HG03378 (cell line): ENCODE data around the gene CAP1.
"Not testable (repeated sequence)": the region's sequence is repeated elsewhere in the genome, so short reads cannot be mapped to it uniquely, and the experiment has no call there.

ENCODE experiments used
- ATAC-seq: cut with Tn5 transposase; IDR thresholded peaks from one replicate; pipeline ENCODE4 v1.9.1; 2021; ENCODE audit warnings: mild to moderate bottlenecking, moderate library complexity; ENCODE audit not compliant: unreplicated experiment

The CAP1 gene

DNA sequence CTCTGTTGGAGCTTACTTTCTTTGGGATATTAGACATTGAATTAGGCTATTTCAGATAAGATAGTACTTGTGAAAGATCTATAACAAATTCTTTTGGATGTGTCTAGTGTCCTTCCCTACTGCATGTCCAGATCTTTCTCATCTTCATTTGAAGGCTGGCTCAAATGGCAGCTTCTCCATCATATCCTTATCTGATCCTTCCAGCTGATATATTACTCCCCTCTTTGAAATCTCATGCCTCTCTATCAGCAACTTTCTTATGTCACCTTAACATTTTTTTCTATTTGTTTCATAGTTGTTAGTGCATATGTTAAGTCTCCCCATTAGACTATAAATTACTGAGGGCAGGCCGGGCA, 17.5 kb downstream of the CAP1 start:
- no peak for ATAC-seq

DNA sequence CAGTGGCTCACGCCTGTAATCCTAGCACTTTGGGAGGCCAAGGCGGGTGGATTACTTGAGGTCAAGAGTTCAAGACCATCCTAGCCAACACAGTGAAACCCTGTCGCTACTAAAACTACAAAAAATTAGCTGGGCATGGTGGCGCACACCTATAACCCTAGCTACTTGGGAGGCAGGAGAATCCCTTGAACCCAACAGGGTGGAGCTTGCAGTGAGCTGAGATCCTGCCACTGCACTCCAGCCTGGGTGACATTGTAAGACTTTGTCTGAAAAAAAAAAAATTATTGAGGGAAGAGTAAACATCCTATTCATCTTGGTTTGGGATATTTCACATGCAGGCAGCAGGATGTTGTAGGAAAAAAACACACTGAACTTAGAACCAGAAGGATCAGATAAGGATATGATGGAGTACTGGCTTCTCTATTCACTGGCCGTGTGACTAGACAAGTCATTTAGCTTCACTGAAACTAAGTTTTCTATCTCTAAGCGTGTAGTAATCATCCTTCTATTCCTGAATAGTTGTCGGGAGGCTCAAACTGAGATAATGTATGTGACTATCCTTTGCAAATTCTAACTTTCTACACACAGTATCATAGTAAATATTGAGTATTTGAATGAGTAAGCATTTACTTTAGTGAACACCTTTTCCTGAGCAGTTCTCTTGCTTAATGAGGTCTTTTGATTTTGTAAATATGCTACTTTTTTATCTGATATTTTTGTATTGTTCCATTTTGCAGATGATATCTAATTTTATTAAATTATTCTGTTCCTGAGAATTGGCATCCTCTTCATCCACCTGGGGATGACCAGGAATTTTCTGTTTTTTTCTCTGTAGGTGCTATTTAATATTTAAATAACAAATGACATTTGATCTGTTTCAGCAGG, 18.2 kb downstream of the CAP1 start:
- no peak for ATAC-seq

DNA sequence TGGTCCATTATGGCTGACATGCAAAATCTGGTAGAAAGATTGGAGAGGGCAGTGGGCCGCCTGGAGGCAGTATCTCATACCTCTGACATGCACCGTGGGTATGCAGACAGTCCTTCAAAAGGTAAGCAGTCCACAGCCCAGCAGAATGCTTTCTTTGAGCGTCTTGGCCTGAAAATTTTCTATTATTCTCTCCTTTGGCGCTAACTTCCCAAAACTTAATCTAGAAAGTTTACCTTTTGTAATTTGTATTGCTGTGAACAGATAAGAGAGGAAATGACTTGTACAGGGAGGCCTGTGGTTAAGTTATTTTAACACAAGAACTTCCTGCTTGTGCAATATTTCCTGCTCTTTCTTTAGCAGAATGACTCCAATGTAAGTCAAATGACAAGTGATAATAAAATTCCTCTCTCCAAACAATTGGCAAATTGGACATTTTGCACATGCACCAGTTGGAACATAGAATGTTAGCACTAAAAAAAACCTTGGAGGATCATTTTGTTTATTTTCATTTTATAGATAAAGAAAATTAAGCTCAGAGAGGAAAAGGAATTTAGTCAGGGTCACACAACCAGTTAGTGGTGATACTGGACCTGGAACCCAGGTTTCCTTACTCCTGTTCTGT, 18.9 kb downstream of the CAP1 start:
- ATAC-seq = no peak

DNA sequence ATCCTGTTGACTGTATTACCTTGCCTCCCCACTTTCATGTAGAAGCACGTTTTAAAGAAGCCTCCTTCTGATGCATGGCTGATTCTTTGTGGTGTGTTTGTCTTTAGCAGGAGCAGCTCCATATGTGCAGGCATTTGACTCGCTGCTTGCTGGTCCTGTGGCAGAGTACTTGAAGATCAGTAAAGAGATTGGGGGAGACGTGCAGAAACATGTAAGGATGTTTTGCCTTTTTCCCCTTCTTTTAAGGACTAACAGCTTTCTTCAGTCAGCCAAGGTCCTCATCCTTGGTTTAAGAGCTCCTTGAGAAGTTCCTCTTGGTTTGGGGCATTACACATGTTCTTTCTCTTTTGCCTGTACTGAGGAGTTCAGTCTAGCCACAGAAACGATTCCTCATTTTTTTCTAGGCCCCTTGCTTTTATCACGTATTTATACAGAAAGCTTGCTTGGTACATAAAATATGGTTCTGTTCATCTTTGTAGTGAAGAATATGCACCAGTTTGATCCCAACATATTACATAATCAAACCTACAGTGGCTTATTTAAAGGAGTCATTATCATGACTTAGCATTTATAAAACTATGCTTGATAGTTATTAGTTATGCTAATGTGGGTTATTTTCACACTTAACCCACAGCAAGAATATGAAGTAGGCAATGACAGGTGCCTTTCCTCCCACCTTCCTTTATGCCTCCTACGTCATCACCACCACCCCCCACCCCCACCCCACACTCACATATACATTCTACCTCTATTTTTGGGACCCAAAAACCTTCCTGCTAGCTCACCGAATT, 19.6 kb downstream of the CAP1 start:
- no peak for ATAC-seq

DNA sequence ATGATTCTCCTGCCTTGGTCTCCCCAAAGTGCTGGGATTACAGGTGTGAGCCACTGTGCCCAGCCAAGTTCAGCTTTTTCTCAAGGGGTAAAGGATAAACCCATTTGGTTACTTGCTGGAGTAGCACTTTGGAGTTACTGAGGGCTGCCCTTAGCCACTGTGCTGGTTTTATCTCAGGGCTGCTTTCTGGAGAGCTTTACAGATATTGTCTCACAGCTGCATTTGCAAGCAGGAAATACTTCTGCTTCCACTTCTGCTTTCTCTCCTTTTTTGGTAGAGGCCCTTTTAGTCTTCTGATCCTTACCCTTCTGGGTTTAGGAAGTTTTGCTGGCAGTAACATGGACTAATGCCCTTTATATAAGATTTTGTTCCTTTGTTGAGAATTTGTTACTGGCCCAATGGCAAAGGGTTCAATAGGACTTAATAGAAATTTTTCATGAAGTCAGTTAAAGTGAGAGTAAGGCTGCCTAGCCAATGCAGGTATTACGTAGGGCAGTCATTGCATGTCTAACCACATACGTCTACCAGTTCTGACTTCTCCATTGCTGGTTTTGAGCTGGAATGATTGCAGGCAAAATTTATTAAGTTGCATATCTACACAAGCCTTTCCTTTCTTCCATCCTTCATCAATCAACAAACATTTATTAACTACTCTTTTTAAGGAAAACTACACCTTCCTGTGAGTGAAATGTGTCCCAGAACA, 24.4 kb downstream of the CAP1 start:
- peak; percentile 64 for ATAC-seq

DNA sequence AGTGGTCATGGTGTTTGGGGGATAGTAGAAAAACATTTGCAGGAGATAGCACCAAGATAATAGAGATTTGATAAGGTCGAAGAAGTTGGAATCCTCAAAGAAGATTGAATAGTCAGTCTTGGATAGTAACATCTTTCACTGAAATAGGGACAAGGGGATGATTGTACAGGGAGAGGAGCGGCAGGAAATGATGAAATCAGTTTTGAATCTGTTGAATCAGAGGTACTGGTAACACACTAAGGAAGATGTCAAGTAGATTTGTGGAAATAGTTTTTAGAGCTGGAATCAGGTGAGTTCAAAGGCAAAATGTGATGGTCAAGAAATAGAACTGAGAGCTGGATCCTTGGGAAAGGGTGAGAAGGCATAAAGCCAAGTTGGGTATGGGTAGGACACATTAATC, 26.5 kb downstream of the CAP1 start:
- no peak for ATAC-seq

DNA sequence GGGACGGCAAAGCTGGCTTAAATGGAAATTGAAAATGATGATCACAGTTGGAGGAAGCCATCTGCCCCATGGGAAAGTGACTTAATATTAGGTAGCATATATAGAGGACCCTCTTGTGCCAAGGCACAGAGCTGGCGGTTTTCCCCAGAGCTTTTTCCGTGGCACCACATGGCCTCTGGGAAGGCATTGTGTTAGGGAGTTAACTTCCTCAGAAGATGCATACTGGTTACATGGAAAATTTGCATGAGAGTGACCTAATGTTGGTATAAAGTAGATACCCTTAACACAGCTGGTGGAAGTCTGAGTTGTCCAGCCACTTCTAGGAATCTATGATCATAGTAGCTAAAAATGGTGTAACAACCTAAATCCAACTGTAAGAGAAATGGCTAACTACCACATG, 27.3 kb downstream of the CAP1 start:
- no peak for ATAC-seq

DNA sequence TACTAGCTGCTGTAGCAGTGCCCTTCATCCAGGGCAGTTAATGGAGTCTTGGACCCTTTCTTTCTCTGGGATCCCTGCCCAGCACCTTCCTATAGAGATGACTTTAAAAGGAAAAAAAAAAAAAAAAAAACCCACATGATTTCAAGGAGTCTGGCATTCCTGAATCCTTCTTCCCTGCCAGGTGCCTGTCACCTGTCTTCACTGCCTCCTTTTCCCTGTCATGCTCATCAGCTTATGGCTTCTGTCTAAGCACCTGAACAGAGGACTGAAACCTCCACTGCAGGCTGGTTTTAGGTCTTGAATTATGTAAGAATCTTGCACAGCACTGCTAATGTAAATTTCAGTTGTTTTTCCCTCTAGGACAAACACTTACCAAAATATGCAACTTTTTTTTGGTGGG, 31.6 kb downstream of the CAP1 start:
- ATAC-seq = no peak

DNA sequence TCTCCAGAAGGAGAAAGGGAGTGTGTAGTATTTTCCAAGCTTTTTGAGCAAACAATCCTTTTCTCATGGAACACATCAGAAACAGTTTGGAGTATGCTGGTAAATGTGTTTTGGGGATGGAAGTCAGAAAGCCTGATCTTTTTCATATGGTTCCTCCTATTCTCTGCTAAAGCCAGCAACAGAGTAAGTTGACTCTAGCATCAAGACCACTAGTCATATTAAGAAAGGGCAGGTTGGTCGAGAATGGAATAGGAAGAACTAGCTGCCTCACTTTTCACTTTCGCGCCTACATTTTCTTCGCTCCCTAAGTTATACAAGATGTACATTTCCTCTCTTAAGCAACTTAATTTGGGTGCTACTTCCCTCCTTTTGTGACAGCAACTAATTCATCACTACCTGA, 32.5 kb downstream of the CAP1 start:
- no peak for ATAC-seq

DNA sequence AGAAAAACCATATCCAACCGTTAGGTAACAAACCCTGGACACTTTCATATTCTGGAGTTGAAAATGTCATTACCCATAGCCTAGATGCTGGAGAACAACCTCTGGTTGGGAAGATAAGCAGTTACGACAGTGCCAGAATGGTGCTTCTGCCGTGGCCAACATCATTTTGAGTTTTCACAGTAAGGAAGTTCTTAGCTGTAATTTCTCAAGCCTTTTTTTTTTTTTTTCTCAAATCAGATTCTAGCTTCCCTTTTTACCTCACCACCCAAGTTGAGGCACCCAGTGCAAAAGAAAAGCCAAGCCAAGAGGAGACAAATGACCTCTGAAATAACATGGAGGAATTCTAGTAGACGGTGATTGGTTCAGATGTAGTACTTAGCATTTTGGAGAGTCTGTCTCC, 34.7 kb downstream of the CAP1 start:
- ATAC-seq = no peak

DNA sequence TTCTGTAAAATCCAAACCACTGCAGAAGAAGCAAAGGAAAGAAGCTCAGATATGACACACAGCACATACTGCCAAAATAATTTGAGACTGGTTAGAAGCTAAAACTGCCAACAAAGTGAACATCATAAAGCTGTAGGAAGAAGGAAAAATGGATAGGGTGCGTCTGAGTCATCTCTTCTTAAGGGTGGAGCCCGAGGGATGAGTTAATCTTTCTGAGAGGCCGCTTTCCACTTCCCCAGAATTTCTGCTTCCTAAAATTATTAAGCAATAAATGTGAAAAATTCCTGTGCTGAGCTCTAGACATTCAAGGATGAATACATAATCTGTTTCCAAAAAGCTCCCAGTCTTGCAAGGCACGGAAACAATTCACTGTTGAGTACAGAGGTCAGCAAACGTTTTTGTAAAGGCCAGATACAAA, 36.4 kb downstream of the CAP1 start:
- no peak for ATAC-seq

DNA sequence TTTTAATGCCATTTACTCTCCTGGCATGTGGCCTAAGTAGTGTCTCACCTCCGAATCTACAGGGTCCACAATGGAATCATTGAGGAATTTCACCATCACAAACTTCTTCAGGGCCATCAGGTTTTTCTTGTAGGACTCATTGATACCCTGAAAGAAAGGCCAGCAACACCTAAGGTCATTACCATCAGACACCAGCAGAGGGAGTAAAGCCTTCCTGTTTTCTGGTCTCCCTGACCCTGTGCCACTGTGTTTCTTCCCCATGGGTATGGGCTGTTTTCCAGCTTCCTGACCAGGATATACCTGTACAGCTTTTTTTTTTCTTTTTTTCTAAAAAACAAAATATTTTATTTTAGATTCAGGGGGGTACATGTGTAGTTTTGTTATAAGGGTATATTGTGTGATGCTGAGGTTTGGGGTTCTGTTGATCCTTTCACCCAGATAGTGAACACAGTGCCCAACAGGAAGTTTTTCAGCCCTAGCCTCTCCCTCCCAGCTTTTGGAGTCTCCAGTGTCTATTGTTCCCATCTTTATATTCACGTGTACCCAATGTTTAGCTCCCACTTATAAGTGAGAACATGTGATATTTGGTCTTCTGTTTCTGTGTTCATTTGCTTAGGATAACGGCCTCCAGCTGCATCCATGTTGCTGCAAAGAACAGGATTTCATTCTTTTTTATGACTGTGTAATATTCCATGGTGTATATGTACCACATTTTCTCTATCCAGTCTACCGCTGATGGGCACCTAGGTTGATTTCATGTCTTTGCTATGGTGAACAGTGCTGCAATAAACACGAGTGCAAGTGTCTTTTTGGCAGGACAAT, 38.2 kb downstream of the CAP1 start:
- no peak for ATAC-seq

DNA sequence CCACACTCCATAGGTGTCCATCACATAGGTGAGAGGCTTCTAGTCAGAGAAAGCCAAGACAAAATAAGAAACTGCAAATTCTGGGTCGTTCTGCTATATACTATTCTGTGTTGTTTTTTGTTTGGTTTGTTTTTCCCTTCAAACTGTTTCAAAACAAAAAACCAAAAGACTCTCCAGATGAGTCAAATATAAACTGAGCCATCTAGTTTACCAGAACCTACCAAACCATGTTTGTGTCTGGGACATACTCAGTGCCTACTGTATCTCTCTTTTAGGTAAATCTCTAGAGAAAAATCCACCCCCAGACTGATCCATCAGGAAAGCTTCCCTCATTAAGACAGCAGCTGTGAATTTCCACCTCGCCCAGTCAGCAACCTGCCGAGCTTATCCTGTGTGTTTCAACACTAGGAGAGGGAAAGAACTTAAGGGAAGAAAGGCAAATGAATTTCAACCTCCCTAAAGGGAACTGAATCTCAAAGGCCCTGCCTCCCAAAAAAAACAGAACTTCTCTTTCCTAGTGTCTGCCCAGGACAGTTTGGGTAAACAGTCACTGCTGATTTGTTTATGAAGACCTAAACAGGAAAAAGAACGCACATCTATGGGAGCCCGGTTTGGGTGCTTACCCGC, 39.4 kb downstream of the CAP1 start:
- no peak for ATAC-seq

DNA sequence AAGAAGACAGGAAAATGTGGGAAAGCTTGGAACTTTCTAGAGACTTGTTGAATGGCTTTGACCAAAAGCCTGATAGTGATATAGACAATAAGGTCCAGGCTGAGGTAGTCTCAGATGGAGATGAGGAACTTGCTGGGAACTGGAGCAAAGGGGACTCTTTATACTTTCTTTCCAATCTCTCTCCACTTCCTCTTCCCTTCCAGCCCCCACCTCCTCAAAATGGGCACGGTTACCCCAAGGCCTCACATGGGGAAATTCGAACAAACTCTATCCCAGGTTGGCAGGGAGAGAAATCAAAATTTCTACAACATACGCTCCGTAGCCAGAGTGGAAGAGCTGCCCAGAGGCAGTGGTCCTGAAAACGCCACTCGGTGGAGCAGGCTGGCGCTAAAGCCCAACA, 41.3 kb downstream of the CAP1 start:
- no peak for ATAC-seq

DNA sequence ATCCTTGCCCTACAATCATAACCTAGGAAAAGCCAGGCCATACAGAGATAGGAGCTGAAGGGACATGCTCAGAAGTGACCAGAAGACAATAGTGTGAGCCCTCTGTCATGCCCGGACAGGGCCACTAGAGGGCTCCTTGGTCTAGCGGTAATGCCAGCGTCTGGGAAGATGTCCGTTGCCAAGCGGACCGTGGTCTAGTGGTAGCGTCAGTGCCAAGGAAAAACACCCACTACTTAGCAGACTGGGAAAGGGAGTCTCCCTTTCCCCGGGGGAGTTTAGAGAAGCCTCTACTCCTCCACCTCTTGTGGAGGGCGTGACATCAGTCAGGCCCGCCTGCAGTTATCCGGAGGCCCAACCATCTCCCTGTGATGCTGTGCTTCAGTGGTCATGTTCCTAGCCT, 44.2 kb downstream of the CAP1 start:
- ATAC-seq = not testable (repeated sequence)

DNA sequence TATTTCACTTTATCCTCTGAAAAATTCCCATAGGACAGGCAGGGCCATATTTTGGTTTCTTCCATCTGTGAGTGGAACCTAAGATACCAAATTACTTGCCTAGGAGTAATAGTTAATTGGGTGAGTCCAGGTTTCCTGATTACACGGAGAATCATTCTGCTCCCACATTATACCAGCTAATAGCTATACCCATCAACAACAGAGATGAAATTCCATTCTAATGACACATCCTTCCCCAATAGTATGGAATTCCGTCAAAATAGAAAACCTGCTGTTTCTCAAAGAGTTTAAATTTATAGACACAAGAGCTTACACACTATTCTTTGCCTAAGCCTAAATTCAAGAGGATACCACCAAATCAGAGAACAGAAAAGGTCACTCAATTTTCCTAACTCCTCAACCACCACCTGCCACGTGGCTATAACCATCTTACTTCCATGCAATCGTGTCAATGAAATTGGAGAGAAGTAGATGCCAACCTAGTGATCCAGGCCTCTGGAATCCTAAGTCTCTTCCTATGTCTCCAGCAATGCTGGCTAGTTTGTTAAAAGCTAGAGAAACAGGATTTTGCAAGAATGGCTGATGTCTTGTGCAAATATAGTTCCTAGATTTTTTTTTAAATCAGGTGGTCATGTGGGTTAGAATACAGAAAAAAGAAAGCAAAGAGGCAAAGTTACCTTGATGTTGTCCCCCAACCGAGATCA, 50.3 kb downstream of the CAP1 start:
- no peak for ATAC-seq

DNA sequence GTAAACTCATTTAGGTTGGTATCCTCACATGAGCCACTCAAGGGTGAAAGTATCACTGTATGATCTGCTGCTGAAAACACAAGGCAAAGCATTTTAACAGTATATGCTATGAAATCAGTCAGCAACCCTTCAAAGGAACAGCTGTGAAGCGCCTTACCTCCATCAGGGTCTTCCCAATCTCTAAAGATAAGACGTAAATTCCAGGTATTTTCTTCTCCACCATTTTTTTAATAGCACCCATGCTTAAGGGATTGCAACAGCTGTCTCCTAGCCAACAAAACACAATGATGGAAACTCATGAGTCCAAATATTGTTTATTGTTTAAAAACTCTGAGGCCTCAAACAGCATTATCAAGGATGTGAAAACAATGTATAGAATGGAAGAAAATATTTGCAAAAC, 51.7 kb downstream of the CAP1 start:
- ATAC-seq = no peak

DNA sequence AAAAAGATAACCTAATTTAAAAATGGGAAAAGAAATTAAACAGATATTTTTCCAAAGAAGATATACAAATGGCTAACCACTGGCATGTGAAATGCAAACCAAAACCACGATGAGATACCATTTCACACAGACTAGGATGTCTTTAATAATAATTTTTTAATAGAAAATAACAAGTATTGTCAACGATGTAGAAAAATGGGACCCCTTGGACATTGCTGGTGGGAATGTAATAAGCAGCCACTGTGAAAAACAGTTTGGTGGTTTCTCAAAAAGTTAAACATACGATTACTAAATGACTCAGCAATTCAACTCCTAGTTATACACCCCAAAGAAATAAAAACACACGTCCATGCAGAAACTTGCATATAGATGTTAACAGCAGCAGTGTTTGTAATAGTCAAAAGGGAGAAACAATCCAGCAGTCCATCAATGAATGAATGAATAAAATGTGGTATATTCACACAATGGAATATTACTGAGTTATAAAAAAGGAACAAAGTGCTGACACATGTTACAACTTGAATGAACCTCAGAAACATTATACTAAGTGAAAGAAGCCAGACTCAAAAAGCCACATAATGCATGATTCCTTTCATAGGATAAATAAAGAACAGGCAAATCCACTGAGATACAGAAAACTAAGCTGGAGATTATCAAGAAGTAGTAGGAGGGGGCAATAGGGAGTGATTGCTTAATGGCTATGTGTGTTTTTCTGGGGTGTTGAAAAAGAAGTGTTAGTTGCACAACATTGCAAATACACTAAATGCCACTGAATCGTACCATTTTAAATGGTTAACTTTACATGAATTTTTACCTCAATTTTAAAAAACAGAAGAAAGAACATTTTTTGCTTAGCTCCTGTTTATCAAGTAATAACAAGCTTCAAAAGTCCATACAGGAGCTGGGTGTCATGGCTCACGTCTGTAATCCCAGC, 52.4 kb downstream of the CAP1 start:
- no peak for ATAC-seq
